ENCODE measurements around the gene MSH3. TPM values are rescaled to one million over a fixed set of nuclear protein-coding genes. Genes with fewer than 3 reads are reported as not detected.
"Not testable (repeated sequence)": the region's sequence is repeated elsewhere in the genome, so short reads cannot be mapped to it uniquely, and the experiment has no call there.

The MSH3 gene
- total and polyA plus RNA-seq, 8 donors: 2.1 to 11.5 (median 8.8) TPM

- Histone ChIP-seq H3K36me3 (peaks cover 0 to 8% (median 0%) of the 10 kb centered on the region in 3 donors), H3K27me3 (no peaks in the 10 kb centered on the region), H3K4me3 (peak overlapping the region; percentile 74 to 99 (median 94)), H3K4me1 (peaks cover 9 to 16% (median 11%) of the 10 kb centered on the region in 3 donors), H3K9me3 (no peaks in the 10 kb centered on the region), H3K27ac (no peak overlapping the region)
- DNase-seq: no peak
- no peak for TF ChIP-seq CTCF (IDR thresholded peaks at IDR 0.05)
- intact Hi-C loops (cut with DNase I): no loop called here
- WGBS, 2 donors: 0 to 1% methylated on average over 24 of the region's 24 CpGs
- no peak for ATAC-seq
- FAIRE-seq: no peak
These were observed 430 bp upstream of the MSH3 start for GRCh38 chr5:80654054-80654390.

GRCh38 chr5:80655231-80655774, 851 bp downstream of the MSH3 start:
- intact Hi-C loops (cut with DNase I): no loop called here
- Histone ChIP-seq H3K9me3 (no peaks in the 10 kb centered on the region), H3K27me3 (no peaks in the 10 kb centered on the region), H3K4me3 (peak overlapping the region; percentile 74 to 99 (median 94)), H3K4me1 (peaks cover 9 to 16% (median 11%) of the 10 kb centered on the region in 3 donors), H3K36me3 (peaks cover 0 to 8% (median 0%) of the 10 kb centered on the region in 3 donors), H3K27ac (peak overlapping the region in 3 of 4 donors; percentile 89 to 95 (median 91))
- FAIRE-seq (no peak), DNase-seq (no peak), ATAC-seq (no peak)
- no peak for TF ChIP-seq CTCF (IDR thresholded peaks at IDR 0.05)
- 12 to 19% methylated on average over 7 of the region's 7 CpGs for WGBS, 2 donors

- 58 to 86% methylated on average over 1 of the region's 1 CpG for WGBS, 2 donors
- intact Hi-C loops (cut with DNase I): no loop called here
- no peak for TF ChIP-seq CTCF (IDR thresholded peaks at IDR 0.05)
- peaks cover 0 to 8% (median 3%) of the 10 kb centered on the region in 3 donors for H3K36me3 ChIP-seq
- no peak overlapping the region for H3K27ac ChIP-seq
- DNase-seq (no peak), ATAC-seq (no peak), FAIRE-seq (no peak)
- no peak overlapping the region for H3K4me3 ChIP-seq
- peaks cover 9 to 16% (median 11%) of the 10 kb centered on the region in 3 donors for H3K4me1 ChIP-seq
- no peaks in the 10 kb centered on the region for H3K27me3 ChIP-seq
- H3K9me3 ChIP-seq: no peaks in the 10 kb centered on the region
These were observed 2.0 kb downstream of the MSH3 start for GRCh38 chr5:80656425-80656824.

GRCh38 chr5:80659106-80659505, 4.7 kb downstream of the MSH3 start:
- H3K9me3 ChIP-seq: no peaks in the 10 kb centered on the region
- intact Hi-C loops (cut with DNase I): no loop called here
- ATAC-seq (no peak), DNase-seq (no peak), FAIRE-seq (no peak)
- H3K4me3 ChIP-seq: no peak overlapping the region
- H3K36me3 ChIP-seq: peaks cover 0 to 8% (median 3%) of the 10 kb centered on the region in 3 donors
- 89 to 93% methylated on average over 5 of the region's 5 CpGs for WGBS, 2 donors
- H3K4me1 ChIP-seq: peaks cover 4 to 12% (median 6%) of the 10 kb centered on the region in 3 donors
- TF ChIP-seq CTCF (IDR thresholded peaks at IDR 0.05): no peak
- no peaks in the 10 kb centered on the region for H3K27me3 ChIP-seq
- H3K27ac ChIP-seq: no peak overlapping the region

- not testable (repeated sequence) for H3K27me3 ChIP-seq, H3K27ac ChIP-seq, H3K4me3 ChIP-seq, H3K9me3 ChIP-seq, H3K36me3 ChIP-seq, DNase-seq, ATAC-seq, FAIRE-seq, H3K4me1 ChIP-seq
- WGBS, 2 donors: 94 to 97% methylated on average over 7 of the region's 7 CpGs
- intact Hi-C loops (cut with DNase I): loop anchor here in 2 of 3 donors (10.0 kb wide), 2 partner anchors 166 to 176 kb away; partner anchors contain the start of gene FAM151B (in 1 of the 2)
These were observed 6.2 kb downstream of the MSH3 start for GRCh38 chr5:80660661-80661060.
